Suprapubic skin (tissue), 3 donors: ENCODE measurements around the gene FLVCR2.

ENCODE experiments used
- CTCF ChIP-seq, 2 donors: fragments of 200-600 bp in 1 of 2; fragments of 450-650 bp in 1 of 2; sonication (generic) in 1 of 2; IDR thresholded peaks; one replicate each; pipeline ENCODE4 v1.5.1; 2016 to 2019; ENCODE audit warnings: antibody characterized with exemption in 2 of 2, mild to moderate bottlenecking in 1 of 2, moderate library complexity in 1 of 2
- EP300 ChIP-seq: sonication (generic); formaldehyde crosslinking; IDR thresholded peaks from one replicate; pipeline ENCODE4 v1.6.1; 2017; ENCODE audit warnings: antibody characterized with exemption
- POLR2A ChIP-seq, 2 donors: fragments of 450-650 bp; IDR thresholded peaks; one replicate each; pipeline ENCODE4 v1.6.1; 2017; ENCODE audit warnings: antibody characterized with exemption in 2 of 2, mild to moderate bottlenecking in 2 of 2, moderate library complexity in 2 of 2

GRCh38 chr14:75548544-75548943, 29.9 kb upstream of the FLVCR2 start:
- TF ChIP-seq CTCF (IDR thresholded peaks at IDR 0.05) (no peak), EP300 (no peak), POLR2A (IDR thresholded peaks at IDR 0.05) (no peak)
